ENCODE results near the gene NDUFS7.

NDUFS7 gene

DNA sequence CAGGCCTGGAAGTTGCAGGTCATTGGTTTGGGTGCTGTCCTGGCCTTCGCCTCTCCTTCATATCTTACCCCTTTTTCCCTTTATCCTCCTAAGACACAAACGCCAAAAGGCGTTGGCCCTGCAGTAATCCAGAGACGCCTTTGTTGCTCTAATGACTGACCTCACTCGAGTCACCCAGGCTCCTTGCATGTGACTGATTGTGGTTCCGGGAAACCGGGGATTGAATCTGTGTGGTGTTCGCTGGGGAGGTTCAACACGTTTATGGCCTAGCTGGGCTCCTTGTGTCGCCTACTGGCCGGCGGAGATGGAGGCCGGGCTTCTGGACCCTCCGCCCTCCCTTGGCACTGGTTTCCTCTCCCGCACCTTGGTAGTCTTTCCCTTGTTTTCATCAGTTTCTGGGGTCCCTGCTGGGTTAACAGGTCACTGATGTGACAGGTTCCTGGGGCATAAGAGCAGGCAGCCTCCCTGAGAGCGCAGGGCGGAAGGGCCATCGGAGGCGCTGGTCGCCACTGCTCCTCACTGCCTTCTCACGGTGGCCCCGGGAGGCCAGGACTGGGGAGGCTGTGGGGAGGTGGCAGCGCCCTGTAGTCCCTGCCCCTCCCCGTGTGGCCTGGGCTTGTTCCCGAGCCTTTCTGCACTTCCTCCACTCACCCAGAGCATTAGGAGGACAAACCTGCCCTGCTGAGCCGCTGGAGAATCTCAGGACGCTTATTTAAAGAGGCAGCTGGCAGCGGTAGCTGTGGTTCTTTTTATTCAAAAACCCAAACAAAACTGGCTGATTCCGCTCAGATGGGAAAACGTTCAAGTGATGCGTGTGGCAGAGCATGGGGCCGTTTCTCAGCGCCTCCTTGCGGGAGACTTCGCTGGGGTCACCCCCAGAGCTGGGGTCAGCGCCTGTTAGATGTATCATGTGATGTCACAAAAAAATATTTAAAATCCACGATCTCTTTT, 18.1 kb upstream of the NDUFS7 start:
- DNase-seq = no peak

DNA sequence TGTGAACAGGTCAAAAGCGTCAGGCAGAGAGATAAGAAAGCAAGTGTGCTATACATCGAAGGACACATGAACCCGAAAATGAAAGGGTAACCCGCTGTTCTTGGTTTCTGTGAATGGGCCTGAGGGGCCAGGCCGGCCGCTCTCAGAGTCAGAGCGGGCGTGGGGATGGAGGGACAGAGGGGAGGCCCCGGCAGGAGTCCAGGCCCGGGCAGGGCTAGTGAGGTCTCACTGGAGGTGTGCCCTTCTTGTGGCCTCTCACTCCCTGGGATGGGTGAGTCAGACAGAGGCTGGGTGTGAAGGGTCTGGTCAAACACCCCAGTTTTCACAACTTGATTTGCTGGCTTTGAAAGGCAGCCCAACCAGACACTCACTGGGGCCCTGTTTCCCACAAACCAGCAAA, 17.4 kb upstream of the NDUFS7 start:
- DNase-seq = no peak

DNA sequence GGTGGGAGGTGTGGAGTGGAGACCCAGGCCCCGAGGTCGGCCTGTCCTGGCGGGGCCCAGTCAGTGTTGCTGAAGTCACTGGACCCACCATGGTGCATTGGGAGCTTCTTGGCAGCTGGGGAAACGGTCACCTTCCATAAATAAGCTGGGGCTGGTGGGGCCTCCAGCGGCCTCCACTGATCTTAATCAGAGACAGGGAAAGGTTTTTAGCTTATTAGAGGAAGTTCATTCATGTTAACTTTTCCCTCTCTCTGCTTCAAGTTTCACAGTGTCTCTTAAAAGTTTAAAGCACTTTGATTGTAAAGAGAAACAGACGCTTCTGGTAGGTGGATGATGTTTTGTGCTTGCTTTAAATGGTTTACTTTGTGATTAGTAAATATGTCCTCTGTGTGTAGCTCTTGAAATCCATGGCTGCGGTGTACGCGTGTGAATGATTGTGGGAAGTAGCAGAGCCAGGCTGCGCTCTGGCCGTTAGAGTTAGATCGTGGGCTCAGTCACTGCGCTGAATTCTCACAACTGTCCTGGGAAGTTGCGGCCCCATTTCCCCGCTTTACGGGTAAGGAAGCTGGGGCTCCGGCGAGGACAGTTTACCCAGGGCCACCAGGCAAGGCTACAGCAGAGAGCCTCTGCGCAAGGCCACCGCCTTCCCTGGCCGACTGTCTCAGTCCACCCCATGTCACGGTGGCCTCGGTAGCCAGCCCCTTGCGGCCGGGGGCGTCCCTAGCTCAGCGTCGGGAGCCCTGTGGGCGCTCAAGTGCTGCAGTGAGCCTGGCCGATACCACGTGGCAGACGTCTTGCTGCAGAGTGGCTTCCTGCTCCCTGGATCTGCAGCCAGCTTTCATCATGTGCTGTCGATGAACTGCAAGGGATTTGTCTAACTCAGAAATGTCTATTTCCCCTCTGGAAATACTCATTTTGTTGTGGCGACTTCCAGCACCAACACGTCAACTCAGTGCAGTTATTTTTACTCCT, 16.5 kb upstream of the NDUFS7 start:
- no peak for DNase-seq

DNA sequence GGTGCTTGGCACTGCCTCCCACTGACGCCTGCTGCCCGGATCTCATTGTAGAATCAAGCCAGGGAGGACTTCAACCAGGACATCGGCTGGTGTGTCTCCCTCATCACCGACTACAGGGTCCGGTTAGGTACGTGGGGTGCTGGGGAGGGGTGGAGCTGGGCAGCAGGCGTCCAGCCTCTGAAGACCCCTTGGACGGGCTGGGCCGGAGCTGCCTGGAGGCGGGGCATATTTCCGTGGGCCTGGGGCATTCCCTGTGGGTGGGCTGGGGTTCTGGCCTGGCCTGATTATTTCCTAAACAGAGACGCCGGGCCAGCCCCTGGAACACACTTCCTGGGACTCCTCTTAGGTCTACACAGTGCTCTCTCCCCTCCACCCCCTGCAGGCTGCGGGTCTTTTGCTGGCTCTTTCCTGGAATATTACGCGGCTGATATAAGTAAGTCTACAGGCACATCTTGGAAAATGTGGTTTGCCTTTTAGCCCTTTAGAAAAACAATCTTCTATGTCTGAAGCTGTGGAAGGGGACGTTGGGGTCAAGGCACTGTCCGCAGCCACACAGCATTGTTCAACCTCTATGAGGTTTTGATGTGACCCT, 14.4 kb upstream of the NDUFS7 start:
- DNase-seq = no peak

DNA sequence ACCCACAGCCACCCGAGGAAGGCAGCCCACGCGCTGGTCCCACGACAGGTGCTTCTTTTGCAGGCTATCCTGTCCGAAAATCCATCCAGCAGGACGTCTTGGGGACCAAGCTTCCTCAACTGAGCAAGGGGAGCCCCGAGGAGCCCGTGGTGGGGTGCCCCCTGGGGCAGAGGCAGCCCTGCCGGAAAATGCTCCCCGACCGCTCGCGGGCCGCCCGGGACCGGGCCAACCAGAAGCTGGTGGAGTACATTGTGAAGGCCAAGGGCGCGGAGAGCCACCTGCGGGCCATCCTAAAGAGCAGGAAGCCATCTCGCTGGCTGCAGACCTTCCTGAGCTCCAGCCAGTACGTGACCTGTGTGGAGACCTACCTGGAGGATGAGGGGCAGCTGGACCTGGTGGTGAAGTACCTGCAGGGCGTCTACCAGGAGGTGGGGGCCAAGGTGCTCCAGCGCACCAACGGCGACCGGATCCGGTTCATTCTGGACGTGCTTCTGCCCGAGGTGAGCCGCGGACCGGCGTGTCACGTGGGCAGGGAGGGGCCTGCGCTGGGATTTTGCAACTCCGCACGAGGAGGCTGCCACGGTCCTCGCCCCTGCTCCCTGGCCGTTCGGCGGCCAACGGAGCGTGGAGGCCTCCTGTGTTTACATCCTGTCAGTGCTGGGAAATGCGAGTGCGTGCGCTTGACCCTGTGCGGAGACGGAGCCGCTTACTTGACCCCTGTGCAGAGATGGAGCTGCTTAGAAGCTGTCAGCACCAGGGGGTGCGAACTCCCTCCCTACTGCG, 12.9 kb upstream of the NDUFS7 start:
- DNase-seq = no peak

DNA sequence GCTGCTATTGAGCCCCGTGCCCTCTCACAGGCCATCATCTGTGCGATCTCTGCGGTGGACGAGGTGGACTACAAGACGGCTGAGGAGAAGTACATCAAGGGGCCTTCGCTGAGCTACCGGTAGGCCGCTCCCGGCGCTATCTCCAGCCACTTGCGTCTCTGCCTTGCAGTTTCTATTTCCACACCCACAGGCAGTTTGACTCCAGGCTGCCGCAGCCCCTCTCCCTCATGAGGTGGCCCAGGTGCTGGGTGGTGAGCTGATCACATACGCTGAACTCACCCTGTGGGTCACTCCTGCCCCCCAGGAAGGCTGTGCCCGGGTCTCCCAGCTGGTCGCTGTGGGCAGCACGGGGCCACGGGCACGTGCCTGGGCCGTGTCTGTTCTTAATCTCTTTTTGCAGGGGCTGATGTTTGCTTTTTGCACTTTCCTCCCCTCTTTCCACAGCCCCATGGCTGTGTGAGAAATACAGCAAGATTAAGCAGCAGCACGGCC, 10.6 kb upstream of the NDUFS7 start:
- DNase-seq = no peak

DNA sequence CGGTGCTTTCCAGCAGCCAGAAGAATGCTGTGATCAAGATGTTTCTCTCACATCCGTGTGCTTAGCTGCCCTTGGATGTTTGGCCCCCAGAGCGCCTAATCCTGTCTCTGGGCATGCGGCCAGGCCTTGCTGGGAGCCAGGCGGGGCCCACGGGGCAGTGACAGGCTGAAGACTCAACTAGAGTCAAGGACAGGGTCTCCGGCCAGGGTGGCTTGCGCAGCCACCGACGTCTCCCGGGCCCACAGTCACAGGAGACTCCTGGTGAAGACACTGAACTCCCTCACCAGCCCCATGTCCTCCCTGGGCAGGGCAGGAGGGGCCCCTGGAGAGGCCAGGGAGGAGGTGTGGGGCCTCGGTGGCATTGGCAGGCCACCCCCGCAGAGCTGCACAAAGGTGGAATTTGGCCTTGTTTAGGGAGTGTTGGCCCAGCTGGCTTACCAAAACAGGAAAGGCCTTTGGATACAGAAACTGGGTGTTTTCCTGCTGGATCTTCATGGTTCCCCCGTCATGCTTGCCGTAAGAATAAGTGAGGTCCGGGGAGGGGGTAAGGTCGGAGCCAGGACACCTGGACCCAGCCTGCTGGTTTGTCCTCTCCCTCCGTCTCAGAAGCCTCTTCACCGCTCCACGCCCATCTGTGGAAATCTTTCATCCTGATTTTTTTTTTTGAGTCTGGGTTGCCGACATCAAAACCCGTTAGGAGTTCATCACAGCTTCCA, 10.0 kb upstream of the NDUFS7 start:
- no peak for DNase-seq

DNA sequence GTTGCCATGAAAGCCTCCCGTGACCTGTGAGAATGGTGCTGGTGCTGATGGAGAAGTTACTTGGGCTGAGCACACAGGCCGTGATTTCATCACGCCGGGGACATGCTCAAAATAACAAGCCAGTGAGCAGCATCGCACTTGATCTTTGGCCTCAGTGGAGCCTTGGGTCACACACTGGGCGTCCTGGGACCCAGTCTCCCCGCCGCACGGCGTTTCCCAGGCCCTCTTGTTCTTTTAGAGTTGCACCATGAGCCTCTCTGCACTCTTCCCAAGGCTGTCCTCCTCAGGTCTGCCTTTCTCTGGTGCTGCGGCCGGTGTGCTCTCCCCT, 9.5 kb upstream of the NDUFS7 start:
- DNase-seq = no peak

DNA sequence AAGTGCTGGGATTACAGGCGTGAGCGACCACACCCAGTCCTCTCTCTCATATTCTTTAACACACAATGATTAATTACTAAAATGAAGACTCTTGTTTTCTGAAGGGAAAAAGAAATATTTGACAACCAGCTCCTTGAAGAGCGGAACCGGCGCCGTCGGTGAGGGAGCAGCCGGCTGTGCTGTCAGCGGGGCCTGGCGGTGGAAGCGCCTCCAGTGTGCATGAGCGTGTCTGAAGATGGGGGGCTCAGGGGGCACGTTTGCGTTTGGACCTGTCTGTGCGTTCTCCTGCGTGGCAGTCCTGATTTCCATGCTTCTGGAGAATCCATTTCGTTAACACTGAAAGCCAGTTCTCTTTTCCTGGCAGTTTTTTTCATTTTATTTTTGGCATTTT, 7.3 kb upstream of the NDUFS7 start:
- DNase-seq = no peak

DNA sequence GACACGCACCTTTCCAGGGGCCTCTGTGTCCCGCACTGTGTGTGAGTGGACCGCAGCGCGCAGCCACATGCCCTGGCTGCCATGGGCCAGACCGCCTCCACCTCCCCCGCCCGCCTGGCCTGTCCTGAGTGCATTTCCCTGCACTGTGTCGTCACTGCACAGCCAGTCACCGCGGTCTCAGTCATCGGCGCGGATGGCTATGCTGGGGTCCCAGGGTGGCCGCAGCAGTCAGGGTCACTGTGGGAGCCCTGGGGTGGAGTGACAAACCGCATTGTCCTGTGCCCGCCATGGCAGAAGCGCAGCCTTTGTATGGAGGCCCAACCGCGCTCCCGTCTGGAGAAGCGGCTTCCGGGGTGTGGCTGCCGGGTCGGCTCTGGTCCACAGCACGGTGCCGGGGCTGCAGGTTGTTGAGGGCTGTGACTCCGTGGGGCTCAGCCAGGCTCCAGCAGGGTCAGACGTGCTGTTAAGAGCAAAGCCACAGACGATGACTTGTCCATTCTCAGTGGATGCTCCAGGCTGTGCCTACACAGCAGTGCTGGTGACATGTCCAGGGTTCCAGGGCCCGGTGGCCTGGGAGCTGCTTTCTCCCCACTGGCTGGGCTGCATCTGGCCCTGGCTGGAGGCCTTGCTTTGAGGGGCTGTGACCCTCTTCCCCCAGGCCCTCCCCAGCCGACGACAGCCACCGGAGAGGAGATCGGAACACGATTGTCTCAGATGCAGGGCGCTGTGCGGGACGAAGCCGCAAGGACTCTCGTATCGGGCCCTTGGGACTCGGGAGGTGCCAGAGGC, 6.3 kb upstream of the NDUFS7 start:
- DNase-seq = no peak

DNA sequence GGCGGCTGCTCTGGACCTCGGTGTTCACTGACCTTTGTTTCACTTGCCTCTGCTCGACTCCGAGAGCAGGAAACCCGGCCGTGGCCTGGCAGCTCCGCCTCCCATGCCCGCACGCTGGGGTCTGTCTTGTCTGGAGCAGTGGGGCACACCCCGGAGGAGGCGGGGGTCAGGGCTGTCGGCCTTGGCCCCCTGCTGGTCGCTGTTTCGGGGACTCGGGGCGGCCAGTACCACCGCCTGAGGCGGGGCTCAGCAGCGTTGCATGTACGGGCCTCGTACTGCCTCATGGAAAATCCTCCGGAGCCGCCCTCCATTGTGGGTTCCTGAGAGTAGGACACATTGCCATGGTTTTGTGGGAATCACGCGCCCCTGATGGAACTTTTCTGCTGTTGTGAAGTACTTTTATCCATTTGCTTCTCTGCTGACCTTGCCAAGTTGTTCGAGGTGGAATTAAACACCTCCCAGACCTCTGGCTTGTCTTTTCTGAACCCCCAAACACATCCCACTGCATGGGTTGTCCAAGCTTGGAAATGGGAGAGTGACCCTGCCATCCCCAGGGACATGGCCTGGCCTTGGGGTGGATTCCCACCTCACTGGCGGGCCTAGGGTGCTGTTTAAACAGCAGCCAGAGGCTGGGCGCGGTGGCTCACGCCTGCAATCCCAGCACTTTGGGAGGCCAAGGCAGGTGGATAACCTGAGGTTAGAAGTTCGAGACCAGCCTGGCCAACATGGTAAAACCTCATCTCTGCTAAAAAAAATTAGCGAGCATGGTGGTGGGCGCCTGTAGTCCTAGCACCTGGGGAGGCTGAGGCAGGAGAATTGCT, 5.5 kb upstream of the NDUFS7 start:
- no peak for DNase-seq

DNA sequence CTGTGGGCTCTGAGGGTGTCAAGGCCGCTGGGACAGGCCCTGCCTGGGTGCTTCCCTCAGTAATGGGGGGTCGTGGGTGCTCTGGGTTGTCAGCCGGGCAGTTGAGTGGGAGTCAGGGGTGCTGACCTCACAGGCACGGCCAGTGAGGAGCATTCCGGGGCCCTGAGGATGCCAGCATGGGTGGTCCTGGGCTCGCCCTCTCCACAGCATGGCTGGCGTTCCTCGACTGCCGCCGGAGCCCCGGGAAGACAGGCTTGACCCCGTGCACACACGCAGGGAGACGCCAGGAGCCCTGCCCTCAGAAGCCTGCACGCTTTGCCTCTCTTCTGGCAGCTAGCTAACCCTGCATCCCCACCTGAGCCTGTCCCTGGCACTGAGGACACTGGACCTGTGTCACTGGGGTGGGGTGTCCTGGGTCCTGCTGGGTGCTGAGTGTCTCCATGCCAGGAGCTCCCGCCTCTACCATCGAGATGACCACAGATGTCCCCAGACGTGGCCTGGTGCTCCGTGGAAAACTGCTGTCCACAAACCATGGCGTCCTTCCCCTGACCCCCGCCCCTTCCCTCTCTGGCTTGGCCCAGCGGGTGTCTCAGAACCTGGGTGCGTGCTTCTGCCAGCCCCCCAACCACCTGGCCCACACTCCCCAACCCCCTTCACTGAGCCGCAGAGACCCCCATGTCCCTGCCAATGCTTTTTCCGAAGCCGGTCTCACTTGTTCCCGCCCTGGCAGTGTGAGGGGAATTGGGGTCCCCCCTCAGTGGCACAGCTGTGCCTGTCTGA, 4.4 kb upstream of the NDUFS7 start:
- no peak for DNase-seq

DNA sequence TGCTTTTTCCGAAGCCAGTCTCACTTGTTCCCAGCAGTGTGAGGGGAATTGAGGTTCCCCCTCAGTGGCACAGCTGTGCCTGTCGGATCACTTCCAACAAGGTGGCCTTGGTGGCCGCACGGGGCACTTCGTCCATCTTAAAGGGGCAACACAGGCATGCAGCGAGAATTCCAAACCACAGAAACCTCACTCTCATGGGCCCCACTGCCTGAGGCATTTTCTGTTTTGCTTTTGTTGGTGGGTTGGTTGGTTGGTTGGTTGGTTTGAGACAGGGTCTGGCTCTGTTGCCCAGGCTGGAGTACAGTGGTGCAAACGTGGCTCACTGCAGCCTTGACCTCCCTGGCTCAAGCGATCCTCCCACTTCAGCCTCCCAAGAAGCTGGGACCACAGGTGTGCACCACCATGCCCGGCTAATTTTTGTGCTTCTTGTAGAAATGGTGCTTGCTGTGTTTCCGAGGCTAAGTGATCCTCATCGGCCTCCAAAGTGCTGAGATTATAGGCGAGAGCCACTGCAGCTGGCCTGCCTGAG, 3.7 kb upstream of the NDUFS7 start:
- DNase-seq = no peak

DNA sequence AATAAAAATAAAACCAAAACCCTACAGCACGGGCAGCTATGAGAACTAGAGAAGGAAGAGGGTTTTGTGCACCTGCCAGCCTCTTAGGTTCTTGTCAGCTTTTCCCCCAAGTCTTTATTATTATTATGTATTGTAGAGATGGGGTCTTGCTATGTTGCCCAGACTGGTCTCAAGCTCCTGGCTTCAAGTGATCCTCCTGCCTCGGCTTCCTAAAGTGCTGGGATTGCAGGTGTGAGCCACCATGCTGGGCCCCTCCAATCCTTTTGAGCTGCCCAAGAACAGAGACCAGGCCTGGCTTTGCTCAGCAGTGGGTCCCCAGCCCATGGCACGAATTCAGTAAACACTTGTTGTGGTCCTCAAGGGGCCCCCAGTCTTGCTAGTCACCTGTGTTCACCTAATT, 1.5 kb upstream of the NDUFS7 start:
- DNase-seq = no peak

DNA sequence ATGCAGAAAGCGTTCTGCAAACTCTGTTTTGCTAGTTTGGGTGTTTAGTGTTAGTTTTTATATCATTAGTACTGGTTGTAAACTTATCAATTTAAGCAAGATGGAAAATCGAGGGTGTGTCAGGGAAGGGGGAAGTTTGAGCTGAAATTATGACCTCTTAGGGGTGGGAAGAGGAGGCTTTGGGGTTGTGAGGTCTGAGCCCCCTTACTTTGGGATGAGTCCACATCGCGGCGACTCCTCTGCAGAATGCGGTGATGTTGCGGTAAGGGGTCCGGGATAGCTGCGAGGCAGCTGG, 743 bp upstream of the NDUFS7 start:
- no peak for DNase-seq

DNA sequence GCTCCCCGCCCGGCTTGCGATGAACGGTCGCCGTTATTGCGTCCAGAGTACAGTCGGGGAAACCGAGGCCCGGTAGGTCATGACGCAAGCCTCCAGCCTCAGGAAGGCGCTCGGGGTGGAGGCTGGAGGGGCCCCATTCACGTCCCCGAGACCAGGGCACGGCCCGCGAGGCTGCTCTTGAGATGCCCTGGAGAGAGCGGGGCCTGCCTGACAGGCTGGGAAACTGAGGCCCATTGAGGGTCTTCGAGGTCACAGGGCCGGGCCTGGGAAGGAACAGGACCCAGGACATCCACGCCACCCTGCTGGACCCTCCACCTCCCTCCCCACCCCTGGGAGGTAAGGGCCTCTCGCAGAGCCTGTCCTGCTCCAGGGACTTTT, 367 bp downstream of the NDUFS7 start:
- no peak for DNase-seq

DNA sequence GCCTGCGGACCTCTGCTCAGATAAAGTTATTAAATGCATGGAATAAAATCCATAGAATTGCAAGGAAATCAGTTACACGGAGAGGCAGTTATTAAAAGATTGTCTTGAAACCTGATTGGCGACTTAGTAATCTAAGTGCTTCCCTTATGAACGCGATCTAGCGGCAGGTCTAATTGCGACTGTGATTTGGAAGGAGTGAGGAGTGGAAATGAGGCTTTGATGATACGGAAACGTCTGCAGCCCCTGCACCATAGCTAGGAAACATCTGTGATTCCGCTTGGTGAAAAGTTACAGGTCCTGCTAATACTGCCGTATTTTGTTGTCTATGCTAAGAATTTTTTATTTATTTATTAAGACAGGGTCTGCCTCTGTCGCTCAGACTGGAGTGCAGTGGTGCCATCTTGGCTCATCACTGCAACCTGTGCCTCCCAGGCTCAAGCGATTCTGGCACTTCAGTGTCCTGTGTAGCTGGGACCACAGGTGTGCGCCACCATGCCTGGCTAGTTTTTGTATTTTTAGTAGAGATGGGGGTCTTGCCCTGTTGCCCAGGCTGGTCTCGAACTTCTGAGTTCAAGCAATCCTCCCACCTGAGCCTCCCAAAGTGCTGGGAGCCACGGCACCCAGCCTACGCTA, 887 bp downstream of the NDUFS7 start:
- no peak for DNase-seq

DNA sequence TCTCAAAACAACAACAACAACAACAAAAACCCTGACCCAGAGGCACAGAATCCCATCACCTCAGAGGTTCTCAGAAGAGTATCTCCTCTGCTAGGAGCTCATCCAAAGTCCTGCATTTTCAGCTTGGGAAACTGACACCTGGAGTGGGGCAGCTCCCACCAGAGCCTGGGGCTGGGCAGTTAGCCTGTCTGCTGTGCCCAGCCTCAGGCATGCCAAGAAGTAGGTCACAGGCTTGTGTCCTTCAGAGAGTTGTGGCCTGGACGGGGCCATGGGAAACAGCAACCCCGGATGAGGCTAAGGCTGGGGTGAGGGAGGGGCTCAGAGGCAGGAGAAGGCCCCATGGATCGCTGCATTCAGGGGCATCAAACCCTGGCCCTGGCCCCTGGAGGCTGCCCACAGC, 2.1 kb downstream of the NDUFS7 start:
- no peak for DNase-seq
